K562 (cell line): Measurements from ENCODE around the gene BACE1-AS. TPM values are rescaled to one million over a fixed set of nuclear protein-coding genes. Genes with fewer than 3 reads are reported as not detected.

Source experiments
- CBX3 ChIP-seq, 2 experiments: IDR thresholded peaks; 1 replicate in 1 of 2; 2 replicates in 1 of 2; pipeline ENCODE4 v1.6.1; 2012; ENCODE audit warnings: inconsistent platforms in 2 of 2, low read length in 2 of 2, borderline replicate concordance in 1 of 2, control low read depth in 1 of 2
- E2F3 ChIP-seq: fragments of 250-450 bp; sonication (Bioruptor Pico); IDR thresholded peaks from 2 replicates; pipeline ENCODE4 v1.4.0; 2020; ENCODE audit warnings: mild to moderate bottlenecking
- EP400 ChIP-seq: fragments of 450-650 bp; IDR thresholded peaks from 2 replicates; pipeline ENCODE4 v1.6.1; 2017; ENCODE audit warnings: antibody characterized with exemption, mild to moderate bottlenecking, moderate library complexity
- ERF ChIP-seq: fragments of 450-650 bp; formaldehyde crosslinking; IDR thresholded peaks from 2 replicates; pipeline ENCODE4 v1.4.0; 2020; ENCODE audit warnings: mild to moderate bottlenecking, mixed read lengths
- KAT8 ChIP-seq: fragments of 450-650 bp; IDR thresholded peaks from 2 replicates; pipeline ENCODE4 v1.6.1; 2016; ENCODE audit warnings: low read depth, mild to moderate bottlenecking
- MTA2 ChIP-seq: fragments of 450-650 bp; IDR thresholded peaks from 2 replicates; pipeline ENCODE4 v1.6.1; 2016; ENCODE audit warnings: low read depth
- MTA3 ChIP-seq: fragments of 450-650 bp; formaldehyde crosslinking; IDR thresholded peaks from 2 replicates; pipeline ENCODE4 v1.6.1; 2017; ENCODE audit warnings: mild to moderate bottlenecking, borderline replicate concordance
- MTF1 ChIP-seq: fragments of 250-450 bp; sonication (Bioruptor Pico); IDR thresholded peaks from 2 replicates; pipeline ENCODE4 v1.9.0; 2021; ENCODE audit warnings: moderate library complexity, mild to moderate bottlenecking, inconsistent platforms, borderline replicate concordance
- MXI1 ChIP-seq: IDR thresholded peaks from 2 replicates; pipeline ENCODE4 v1.6.1; 2011; ENCODE audit warnings: low read depth, mild to moderate bottlenecking, improper control_type of control experiment, low read length
- MYC ChIP-seq, 2 experiments: fragments of 250-450 bp in 1 of 2; sonication (Bioruptor Pico) in 1 of 2; IDR thresholded peaks; 2 replicates each; pipeline versions ENCODE4 v1.5.1 to v1.6.1; 2012 to 2021; ENCODE audit warnings: low read depth in 2 of 2, borderline replicate concordance in 1 of 2, improper control_type of control experiment in 1 of 2, low read length in 1 of 2, mild to moderate bottlenecking in 1 of 2, moderate library complexity in 1 of 2
- POLR3G ChIP-seq: IDR thresholded peaks from 2 replicates; pipeline ENCODE4 v1.6.1; 2011; ENCODE audit not compliant: insufficient read length, insufficient replicate concordance; ENCODE audit errors: extremely low read depth
- RBBP5 ChIP-seq: fragments of 200-600 bp; sonication (generic); IDR thresholded peaks from 2 replicates; pipeline ENCODE4 v1.6.1; 2012; ENCODE audit warnings: borderline replicate concordance, mild to moderate bottlenecking, low read length, control low read depth, inconsistent platforms; ENCODE audit not compliant: insufficient read depth, poor library complexity, severe bottlenecking
- SAFB ChIP-seq: fragments of 200-400 bp; formaldehyde crosslinking; IDR thresholded peaks from 2 replicates; pipeline ENCODE4 v1.6.1; 2017; ENCODE audit warnings: low read depth, low read length, borderline replicate concordance
- SIRT6 ChIP-seq: IDR thresholded peaks from one replicate; pipeline ENCODE4 v1.6.1; 2012; ENCODE audit warnings: low read depth, mild to moderate bottlenecking, control low read depth, inconsistent platforms, low read length, moderate library complexity
- SRSF1 ChIP-seq: fragments of 200-400 bp; formaldehyde crosslinking; IDR thresholded peaks from 2 replicates; pipeline ENCODE4 v1.6.1; 2017; ENCODE audit warnings: mild to moderate bottlenecking, low read depth, low read length, moderate library complexity
- SUPT5H ChIP-seq: fragments of 450-650 bp; IDR thresholded peaks from 2 replicates; pipeline ENCODE4 v1.6.1; 2016
- TBP ChIP-seq: optimal IDR thresholded peaks from 2 replicates; pipeline ENCODE3; 2011; ENCODE audit warnings: low read depth, low read length, improper control_type of control experiment
- TCF7L2 ChIP-seq: fragments of 150-350 bp; IDR thresholded peaks from 2 replicates; pipeline ENCODE4 v1.6.1; 2016; ENCODE audit warnings: low read depth, mild to moderate bottlenecking, low read length, moderate library complexity
- TRIM25 ChIP-seq: fragments of 450-650 bp; IDR thresholded peaks from 2 replicates; pipeline ENCODE4 v1.7.0; 2016; ENCODE audit warnings: borderline replicate concordance
- ZNF197 ChIP-seq: fragments of 200-800 bp; sonication (Bioruptor generic); IDR thresholded peaks from 2 replicates; pipeline ENCODE4 v1.6.1; 2016; ENCODE audit warnings: low read depth, missing genetic modification characterization, missing compliant biosample characterization
- ZNF79 ChIP-seq: fragments of 250-450 bp; sonication (Bioruptor Pico); IDR thresholded peaks from 2 replicates; pipeline ENCODE4 v1.4.0; 2020; ENCODE audit warnings: low read depth, mild to moderate bottlenecking, moderate library complexity
- polyA plus RNA-seq, 8 experiments: library from polyadenylated mRNA; depleted of rRNA in 4 of 8; stranded (reverse) in 5 of 8; unstranded in 3 of 8; fragments of >200 nt; fragmentation: Nextera tagmentation in 2 of 8; fragmentation: Illumina TruSeq in 1 of 8; extraction: Ambion mirVana in 2 of 8; extraction: Trizol in 1 of 8; gene quantifications; 2 replicates each; pipeline versions ENCODE4 v1.2.1 to v1.2.3, GENCODE V29; 2011 to 2014; ENCODE audit warnings: inconsistent platforms in 1 of 8, missing spikeins in 1 of 8
- total RNA-seq, 7 experiments: library from RNA; depleted of rRNA in 6 of 7; stranded (reverse); fragments of >200 nt in 6 of 7; fragmentation: Illumina TruSeq in 2 of 7; extraction: Trizol in 2 of 7; gene quantifications; 2 replicates each; pipeline versions ENCODE4 v1.2.1 to v1.2.3, GENCODE V29; 2011 to 2021; ENCODE audit warnings: low replicate concordance in 1 of 7
- TF ChIP-seq, protein P1 (sequence below): fragments of 250-450 bp; sonication (Bioruptor Pico); IDR thresholded peaks from 2 replicates; pipeline ENCODE4 v1.5.0; 2020; ENCODE audit warnings: mild to moderate bottlenecking, borderline replicate concordance
- TF ChIP-seq, protein P2 (sequence below): fragments of 250-450 bp; sonication (Bioruptor Pico); IDR thresholded peaks from 2 replicates; pipeline ENCODE4 v1.8.0; 2022; ENCODE audit warnings: inconsistent platforms, mild to moderate bottlenecking, moderate library complexity, borderline replicate concordance

The BACE1-AS gene
- total and polyA plus RNA-seq, 9 of the 15 experiments (the other 6 are each of a cell fraction or from before 2014, with no cell fraction given), result 2.2 to 8.2 (median 3.8) TPM

- TF ChIP-seq, protein P1, sequence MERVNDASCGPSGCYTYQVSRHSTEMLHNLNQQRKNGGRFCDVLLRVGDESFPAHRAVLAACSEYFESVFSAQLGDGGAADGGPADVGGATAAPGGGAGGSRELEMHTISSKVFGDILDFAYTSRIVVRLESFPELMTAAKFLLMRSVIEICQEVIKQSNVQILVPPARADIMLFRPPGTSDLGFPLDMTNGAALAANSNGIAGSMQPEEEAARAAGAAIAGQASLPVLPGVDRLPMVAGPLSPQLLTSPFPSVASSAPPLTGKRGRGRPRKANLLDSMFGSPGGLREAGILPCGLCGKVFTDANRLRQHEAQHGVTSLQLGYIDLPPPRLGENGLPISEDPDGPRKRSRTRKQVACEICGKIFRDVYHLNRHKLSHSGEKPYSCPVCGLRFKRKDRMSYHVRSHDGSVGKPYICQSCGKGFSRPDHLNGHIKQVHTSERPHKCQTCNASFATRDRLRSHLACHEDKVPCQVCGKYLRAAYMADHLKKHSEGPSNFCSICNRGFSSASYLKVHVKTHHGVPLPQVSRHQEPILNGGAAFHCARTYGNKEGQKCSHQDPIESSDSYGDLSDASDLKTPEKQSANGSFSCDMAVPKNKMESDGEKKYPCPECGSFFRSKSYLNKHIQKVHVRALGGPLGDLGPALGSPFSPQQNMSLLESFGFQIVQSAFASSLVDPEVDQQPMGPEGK (CRISPR knock-in tag), result no peak
- TF ChIP-seq ZNF197 (CRISPR knock-in tag) (0 out of 2 replicates have a peak, but pooled peaks have one; percentile 5), KAT8 (no peak), SAFB (no peak), TBP (peak; percentile 10), POLR3G (no peak), MTA3 (peak; percentile 55; the same call in 1 of the 2 replicates), MTA2 (no peak), TRIM25 (no peak), SUPT5H (peak; percentile 83), MYC (IDR thresholded peaks at IDR 0.05; ENCODE audit: low read depth, low read length) (no peak), MYC (CRISPR knock-in tag; IDR thresholded peaks at IDR 0.05; ENCODE audit: borderline replicate concordance, low read depth) (0 out of 2 replicates have a peak, but pooled peaks have one; percentile 57), CBX3 (IDR thresholded peaks at IDR 0.05; ENCODE audit: borderline replicate concordance in 1 of 2, low read length in 2 of 2) (peak in 1 of 2 experiments; percentile 61; a peak in 2 of 3 replicates), ZNF79 (CRISPR knock-in tag) (no peak), ERF (no peak), MXI1 (peak; percentile 53; the same call in 1 of the 2 replicates), SIRT6 (no peak), RBBP5 (peak; percentile 65), E2F3 (CRISPR knock-in tag) (0 out of 2 replicates have a peak, but pooled peaks have one; percentile 25), TCF7L2 (no peak), MTF1 (CRISPR knock-in tag) (no peak), EP400 (peak; percentile 89), SRSF1 (no peak)
- TF ChIP-seq, protein P2, sequence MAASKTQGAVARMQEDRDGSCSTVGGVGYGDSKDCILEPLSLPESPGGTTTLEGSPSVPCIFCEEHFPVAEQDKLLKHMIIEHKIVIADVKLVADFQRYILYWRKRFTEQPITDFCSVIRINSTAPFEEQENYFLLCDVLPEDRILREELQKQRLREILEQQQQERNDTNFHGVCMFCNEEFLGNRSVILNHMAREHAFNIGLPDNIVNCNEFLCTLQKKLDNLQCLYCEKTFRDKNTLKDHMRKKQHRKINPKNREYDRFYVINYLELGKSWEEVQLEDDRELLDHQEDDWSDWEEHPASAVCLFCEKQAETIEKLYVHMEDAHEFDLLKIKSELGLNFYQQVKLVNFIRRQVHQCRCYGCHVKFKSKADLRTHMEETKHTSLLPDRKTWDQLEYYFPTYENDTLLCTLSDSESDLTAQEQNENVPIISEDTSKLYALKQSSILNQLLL, result no peak
Measured at GRCh38 chr11:117327567-117328374, 36.6 kb downstream of the BACE1-AS start, which contains the start of gene CEP164 (continued).
